ENCODE measurements around the gene AQP9.

GRCh38 chr15:58227706-58228543, 89.7 kb downstream of the AQP9 start:
- TF ChIP-seq CTCF (conservative IDR thresholded peaks at IDR 0.05; ENCODE audit: low read depth, low read length) (peak; percentile 87), EZH2 (IDR thresholded peaks at IDR 0.05; ENCODE audit: borderline replicate concordance, low read depth, low read length, poor library complexity, severe bottlenecking) (no peak)
